GM23248 (cell line): ENCODE measurements around the gene NME5.

Source experiments
- EZH2 ChIP-seq: fragments of 200-600 bp; sonication (generic); IDR thresholded peaks from 2 replicates; pipeline ENCODE4 v1.6.1; 2018; ENCODE audit warnings: antibody characterized with exemption, mild to moderate bottlenecking; ENCODE audit not compliant: insufficient read depth, poor library complexity, severe bottlenecking
- EZH2phosphoT487 ChIP-seq: fragments of 200-600 bp; sonication (generic); IDR thresholded peaks from 2 replicates; pipeline ENCODE4 v1.6.1; 2018; ENCODE audit warnings: antibody characterized with exemption, moderate library complexity, mild to moderate bottlenecking, low read depth; ENCODE audit not compliant: insufficient read depth

DNA sequence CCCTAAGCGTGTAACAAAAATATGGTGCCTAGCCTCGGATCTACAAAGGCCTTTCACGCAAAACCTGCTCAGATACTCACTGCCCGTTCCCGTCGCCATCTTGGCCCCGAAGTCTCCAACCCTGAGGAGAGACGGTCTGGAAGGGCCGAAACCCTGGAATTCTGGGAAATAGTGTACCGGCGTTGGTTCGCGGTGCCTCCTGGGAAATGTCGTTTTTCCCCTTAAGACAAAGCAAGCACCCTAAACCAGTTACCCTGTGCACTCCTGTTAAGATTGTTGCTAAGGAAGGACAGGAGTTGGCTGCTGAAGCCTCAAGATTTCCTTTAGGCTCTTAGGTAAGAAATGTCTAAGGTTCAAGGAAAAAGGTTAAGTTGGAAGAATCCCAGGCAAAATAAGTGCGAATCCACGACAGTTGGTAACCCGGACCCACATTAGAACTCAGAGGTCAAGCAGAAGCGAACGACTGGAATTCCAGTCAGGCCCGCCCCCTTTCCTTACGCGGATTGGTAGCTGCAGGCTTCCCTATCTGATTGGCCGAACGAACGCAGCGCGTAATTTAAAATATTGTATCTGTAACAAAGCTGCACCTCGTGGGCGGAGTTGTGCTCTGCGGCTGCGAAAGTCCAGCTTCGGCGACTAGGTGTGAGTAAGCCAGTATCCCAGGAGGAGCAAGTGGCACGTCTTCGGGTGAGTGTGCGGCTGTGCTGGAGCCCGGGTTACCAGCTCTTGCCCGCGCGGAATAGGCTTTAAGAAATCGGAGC is 39.5 kb upstream of the NME5 start, which contains the start of the genes BRD8 and KIF20A:
- TF ChIP-seq EZH2 (no peak), EZH2phosphoT487 (no peak)
